Colonic mucosa (tissue), 4 donors: ENCODE data around the gene SLC25A21. TPM values are rescaled to one million over a fixed set of nuclear protein-coding genes. Genes with fewer than 3 reads are reported as not detected.

Source experiments
- DNase-seq: peaks from one replicate; pipeline ENCODE4 v3.0.0-alpha.2; 2020
- H3K27ac ChIP-seq: fragments of 200-600 bp; one replicate; pipeline ENCODE4 v1.8.0; 2021
- H3K27me3 ChIP-seq: fragments of 200-600 bp; one replicate; pipeline ENCODE4 v1.8.0; 2021
- H3K36me3 ChIP-seq: fragments of 200-600 bp; one replicate; pipeline ENCODE4 v1.8.0; 2021
- H3K4me1 ChIP-seq: fragments of 200-600 bp; one replicate; pipeline ENCODE4 v1.8.0; 2021; ENCODE audit warnings: mild to moderate bottlenecking
- H3K4me3 ChIP-seq: fragments of 200-600 bp; one replicate; pipeline ENCODE4 v1.8.0; 2021
- H3K9ac ChIP-seq, 2 donors: one replicate each; pipeline ENCODE4 v1.7.0; 2013; ENCODE audit warnings: control low read depth in 2 of 2, low read depth in 2 of 2, low read length in 2 of 2
- H3K9me3 ChIP-seq: fragments of 200-600 bp; one replicate; pipeline ENCODE4 v1.8.0; 2021
- CTCF ChIP-seq: fragments of 200-600 bp; IDR thresholded peaks from one replicate; pipeline ENCODE4 v1.8.0; 2022; ENCODE audit warnings: antibody characterized with exemption, mild to moderate bottlenecking
- intact Hi-C: fragments of 100-400 bp; cut with DNase I; formaldehyde crosslinking; loops from one replicate; pipeline ENCODE4 v1.14.1; 2022
- total RNA-seq, 2 donors: library from RNA; stranded (reverse); fragmentation: NEBNext Ultra II Directional in 1 of 2; extraction: Animal tissue kit (Norgen Biotek cat#: 25700) in 1 of 2; gene quantifications; one replicate each; pipeline ENCODE4 v1.2.1, GENCODE V29; 2021
- donor health status: healthy.
- donor health status: DM: no; HTN: no; CAD: no.
- donor health status: DM: no; HTN: no; CAD: no.

Gene SLC25A21
- total RNA-seq, 2 donors from 2014 or later, result 0.77 to 0.82 TPM

GRCh38 chr14:37133284-37133913 lies 39.0 kb downstream of the SLC25A21 start:
- Histone ChIP-seq H3K4me3 (no peak overlapping the region), H3K27ac (no peak overlapping the region), H3K9ac (no peak overlapping the region), H3K4me1 (no peaks in the 10 kb centered on the region), H3K9me3 (no peaks in the 10 kb centered on the region), H3K27me3 (no peaks in the 10 kb centered on the region), H3K36me3 (no peaks in the 10 kb centered on the region)
- TF ChIP-seq CTCF, result no peak
- intact Hi-C loops, result no loop called here
- no peak for DNase-seq

- Histone ChIP-seq H3K4me1 (no peaks in the 10 kb centered on the region), H3K27me3 (no peaks in the 10 kb centered on the region), H3K9ac (no peak overlapping the region), H3K4me3 (no peak overlapping the region), H3K27ac (no peak overlapping the region), H3K36me3 (no peaks in the 10 kb centered on the region), H3K9me3 (no peaks in the 10 kb centered on the region)
- DNase-seq, result no peak
- intact Hi-C loops, result no loop called here
- TF ChIP-seq CTCF, result no peak
Observed at GRCh38 chr14:37131205-37131604, 41.2 kb downstream of the SLC25A21 start.

GRCh38 chr14:37129047-37129446 lies 43.4 kb downstream of the SLC25A21 start:
- DNase-seq, result no peak

GRCh38 chr14:37124614-37125013 lies 47.8 kb downstream of the SLC25A21 start:
- DNase-seq, result no peak
- Histone ChIP-seq H3K4me1 (no peaks in the 10 kb centered on the region), H3K27ac (no peak overlapping the region), H3K4me3 (no peak overlapping the region), H3K36me3 (no peaks in the 10 kb centered on the region), H3K27me3 (no peaks in the 10 kb centered on the region), H3K9me3 (no peaks in the 10 kb centered on the region), H3K9ac (no peak overlapping the region)
- TF ChIP-seq CTCF, result no peak
- intact Hi-C loops, result no loop called here

More at GRCh38 chr14:37129047-37129446, 43.4 kb downstream of the SLC25A21 start:
- intact Hi-C loops, result no loop called here
- Histone ChIP-seq H3K9ac (no peak overlapping the region), H3K36me3 (no peaks in the 10 kb centered on the region), H3K9me3 (no peaks in the 10 kb centered on the region), H3K27ac (no peak overlapping the region), H3K4me3 (no peak overlapping the region), H3K27me3 (no peaks in the 10 kb centered on the region), H3K4me1 (no peaks in the 10 kb centered on the region)
- TF ChIP-seq CTCF, result no peak

GRCh38 chr14:37122919-37123639 lies 49.3 kb downstream of the SLC25A21 start:
- DNase-seq, result no peak
- Histone ChIP-seq H3K27me3 (no peaks in the 10 kb centered on the region), H3K36me3 (no peaks in the 10 kb centered on the region), H3K9me3 (no peaks in the 10 kb centered on the region), H3K4me1 (no peaks in the 10 kb centered on the region), H3K9ac (no peak overlapping the region), H3K27ac (no peak overlapping the region), H3K4me3 (no peak overlapping the region)
- no peak for TF ChIP-seq CTCF
- intact Hi-C loops, result no loop called here
